Measurements from ENCODE around the gene STAC.

DNA sequence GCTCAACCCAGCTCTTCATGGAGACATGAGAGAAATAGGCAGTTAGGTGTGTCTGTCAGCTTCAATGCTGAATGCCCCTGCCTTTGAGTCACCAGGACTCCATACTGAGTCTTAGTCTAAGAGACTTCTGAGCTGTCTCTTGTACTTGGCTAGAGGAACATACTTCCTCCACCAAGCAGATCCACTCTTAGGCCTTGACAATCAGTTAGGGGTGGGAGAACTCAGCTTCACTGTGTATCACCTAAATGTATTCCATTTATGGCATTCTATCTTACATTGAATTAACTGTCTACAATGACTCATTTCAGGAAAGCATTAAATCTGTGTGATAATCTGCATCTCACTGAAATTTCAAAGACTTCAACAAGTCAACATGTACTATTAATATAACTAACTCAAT lies 66.0 kb downstream of the STAC start:
- TF ChIP-seq, protein P1, sequence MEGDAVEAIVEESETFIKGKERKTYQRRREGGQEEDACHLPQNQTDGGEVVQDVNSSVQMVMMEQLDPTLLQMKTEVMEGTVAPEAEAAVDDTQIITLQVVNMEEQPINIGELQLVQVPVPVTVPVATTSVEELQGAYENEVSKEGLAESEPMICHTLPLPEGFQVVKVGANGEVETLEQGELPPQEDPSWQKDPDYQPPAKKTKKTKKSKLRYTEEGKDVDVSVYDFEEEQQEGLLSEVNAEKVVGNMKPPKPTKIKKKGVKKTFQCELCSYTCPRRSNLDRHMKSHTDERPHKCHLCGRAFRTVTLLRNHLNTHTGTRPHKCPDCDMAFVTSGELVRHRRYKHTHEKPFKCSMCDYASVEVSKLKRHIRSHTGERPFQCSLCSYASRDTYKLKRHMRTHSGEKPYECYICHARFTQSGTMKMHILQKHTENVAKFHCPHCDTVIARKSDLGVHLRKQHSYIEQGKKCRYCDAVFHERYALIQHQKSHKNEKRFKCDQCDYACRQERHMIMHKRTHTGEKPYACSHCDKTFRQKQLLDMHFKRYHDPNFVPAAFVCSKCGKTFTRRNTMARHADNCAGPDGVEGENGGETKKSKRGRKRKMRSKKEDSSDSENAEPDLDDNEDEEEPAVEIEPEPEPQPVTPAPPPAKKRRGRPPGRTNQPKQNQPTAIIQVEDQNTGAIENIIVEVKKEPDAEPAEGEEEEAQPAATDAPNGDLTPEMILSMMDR (conservative IDR thresholded peaks at IDR 0.05), result no peak
- no peak for TF ChIP-seq ZFX (IDR thresholded peaks at IDR 0.05)
